D341Med (cell line): Measurements from ENCODE around the gene PRICKLE1.

Source experiments
- DNase-seq: peaks from one replicate; pipeline ENCODE4 v3.0.0; 2012; ENCODE audit warnings: low spot score

Gene PRICKLE1

GRCh38 chr12:42589465-42590329 lies at the start of gene PRICKLE1:
TSS of gene PRICKLE1 (minus strand) at chr12:42589746. CDS start at chr12:42472516, 117,230 bp downstream.
- peak; percentile 94 for DNase-seq

GRCh38 chr12:42638697-42639096 lies 49.2 kb upstream of the PRICKLE1 start:
- DNase-seq, result no peak

GRCh38 chr12:42638011-42638410 lies 48.5 kb upstream of the PRICKLE1 start:
- no peak for DNase-seq

- no peak for DNase-seq
Measured at GRCh38 chr12:42636993-42637392, 47.4 kb upstream of the PRICKLE1 start.

DNA sequence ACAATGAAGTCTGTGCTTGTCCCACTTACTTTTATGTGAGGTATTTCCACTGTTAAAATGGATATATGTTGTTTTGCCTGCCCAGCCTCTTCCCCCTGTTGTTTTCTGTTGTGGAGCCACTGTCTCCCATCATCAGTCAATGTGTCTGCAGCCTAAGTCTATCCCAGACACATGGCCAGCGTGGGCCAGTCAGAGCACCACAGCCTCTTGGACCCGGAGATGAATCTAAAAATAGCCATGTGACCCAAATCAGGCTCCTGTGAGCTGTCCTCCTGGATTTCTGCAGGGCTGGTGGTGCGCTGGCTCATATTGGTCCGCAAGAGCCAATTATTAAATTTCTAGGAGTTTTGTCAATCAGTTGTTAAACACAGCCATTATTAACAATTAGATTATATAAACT lies 44.0 kb upstream of the PRICKLE1 start:
- no peak for DNase-seq

DNA sequence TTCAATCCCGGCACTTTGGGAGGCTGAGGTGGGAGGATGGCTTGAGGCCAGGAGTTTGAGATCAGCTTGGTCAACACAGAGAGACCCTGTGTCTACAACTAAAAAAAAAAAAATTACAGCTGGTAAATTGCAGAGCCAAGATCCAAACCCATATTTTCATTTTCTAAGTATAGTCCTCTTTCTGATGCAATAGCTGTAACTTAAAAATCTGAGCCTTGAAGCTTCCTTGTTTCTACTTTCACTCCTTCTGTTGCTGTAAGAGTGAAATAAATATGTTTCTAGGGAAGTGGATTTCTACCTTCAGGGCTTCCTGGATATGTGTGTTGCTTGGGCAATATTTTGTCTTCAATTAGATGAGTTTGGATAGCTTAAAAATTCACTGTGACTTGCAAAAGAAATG lies 42.0 kb upstream of the PRICKLE1 start:
- DNase-seq, result no peak

GRCh38 chr12:42630314-42630713 lies 40.8 kb upstream of the PRICKLE1 start:
- DNase-seq, result no peak

DNA sequence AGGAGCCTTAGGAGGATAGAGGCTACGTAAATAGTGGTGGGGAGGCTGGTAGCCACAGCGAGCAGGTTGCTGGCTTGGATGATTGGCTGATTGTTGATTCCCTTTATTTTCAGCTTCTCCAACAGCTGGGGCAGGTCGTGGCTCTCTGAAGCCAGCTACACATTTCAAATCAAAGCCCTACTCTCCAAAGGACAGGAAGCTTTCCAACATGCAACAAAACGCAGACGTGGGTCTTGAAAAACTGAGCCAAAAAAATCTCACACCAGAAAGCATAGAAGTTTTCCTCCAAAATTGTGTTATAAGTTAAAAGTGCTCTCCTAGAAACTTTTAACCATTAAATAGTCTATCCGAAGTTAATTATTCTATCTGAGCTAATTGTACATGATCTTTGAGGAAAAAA lies 37.6 kb upstream of the PRICKLE1 start:
- DNase-seq, result no peak

- DNase-seq, result no peak
Measured at GRCh38 chr12:42625611-42626010, 36.1 kb upstream of the PRICKLE1 start.

GRCh38 chr12:42617622-42618021 lies 28.1 kb upstream of the PRICKLE1 start:
- DNase-seq, result no peak

GRCh38 chr12:42615006-42615405 lies 25.5 kb upstream of the PRICKLE1 start:
- DNase-seq, result no peak

GRCh38 chr12:42612231-42612613 lies 22.7 kb upstream of the PRICKLE1 start:
- DNase-seq, result no peak

GRCh38 chr12:42611571-42612230 lies 22.2 kb upstream of the PRICKLE1 start:
- no peak for DNase-seq

- DNase-seq, result no peak
Measured at GRCh38 chr12:42609605-42610004, 20.1 kb upstream of the PRICKLE1 start.

GRCh38 chr12:42608196-42608825 lies 18.8 kb upstream of the PRICKLE1 start:
- DNase-seq, result no peak

DNA sequence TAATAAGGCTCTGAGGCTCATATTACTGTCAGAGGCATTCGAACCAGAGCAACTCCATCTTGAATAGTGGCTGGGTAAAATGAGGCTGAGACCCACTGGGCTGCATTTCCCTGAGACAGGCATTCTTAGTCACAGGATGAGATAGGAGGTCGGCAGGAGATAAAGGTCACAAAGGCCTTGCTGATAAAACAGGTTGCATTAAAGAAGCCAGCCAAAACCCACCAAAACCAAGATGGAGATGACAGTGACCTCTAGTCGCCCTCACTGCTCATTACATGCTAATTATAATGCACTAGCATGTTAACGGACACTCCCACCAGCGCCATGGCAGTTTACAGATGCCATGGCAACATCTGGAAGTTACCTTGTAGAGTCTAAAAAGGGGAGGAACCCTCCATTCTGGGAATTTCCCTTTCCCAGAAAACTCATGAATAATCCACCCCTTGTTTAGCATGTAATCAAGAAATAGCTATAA lies 18.1 kb upstream of the PRICKLE1 start:
- no peak for DNase-seq

GRCh38 chr12:42606471-42606870 lies 16.9 kb upstream of the PRICKLE1 start:
- no peak for DNase-seq

GRCh38 chr12:42605685-42606084 lies 16.1 kb upstream of the PRICKLE1 start:
- no peak for DNase-seq

GRCh38 chr12:42603246-42603990 lies 13.9 kb upstream of the PRICKLE1 start:
- DNase-seq, result no peak

GRCh38 chr12:42593874-42594273 lies 4.3 kb upstream of the PRICKLE1 start:
- no peak for DNase-seq

GRCh38 chr12:42590330-42590934 lies 886 bp upstream of the PRICKLE1 start:
- peak; percentile 51 for DNase-seq
